HG03095 (cell line): ENCODE results near the gene MYO3B.
"Not testable (repeated sequence)": the region's sequence is repeated elsewhere in the genome, so short reads cannot be mapped to it uniquely, and the experiment has no call there.

ENCODE experiments used
- ATAC-seq: cut with Tn5 transposase; IDR thresholded peaks from one replicate; pipeline ENCODE4 v1.9.1; 2021; ENCODE audit warnings: moderate library complexity; ENCODE audit not compliant: unreplicated experiment

MYO3B gene

GRCh38 chr2:170462433-170463205 lies 284.7 kb downstream of the MYO3B start:
- ATAC-seq: no peak

DNA sequence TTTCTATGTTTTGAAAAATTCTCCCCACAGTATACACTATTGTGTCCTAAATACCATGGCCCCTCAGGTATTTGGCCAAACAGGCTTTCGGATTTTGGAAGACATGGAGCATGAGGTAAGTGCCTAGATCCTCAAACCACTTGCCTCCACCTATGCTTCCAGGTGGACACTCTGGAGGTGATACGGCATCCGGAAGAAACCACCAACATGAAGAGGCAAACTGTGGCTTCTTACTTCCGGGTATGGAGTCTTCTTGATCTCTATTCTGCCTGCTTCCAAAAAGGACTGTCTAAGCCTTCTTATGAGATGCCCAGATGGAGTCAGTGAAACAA lies 285.2 kb downstream of the MYO3B start:
- ATAC-seq: no peak

- no peak for ATAC-seq
Measured at GRCh38 chr2:170464268-170464667, 286.3 kb downstream of the MYO3B start.

DNA sequence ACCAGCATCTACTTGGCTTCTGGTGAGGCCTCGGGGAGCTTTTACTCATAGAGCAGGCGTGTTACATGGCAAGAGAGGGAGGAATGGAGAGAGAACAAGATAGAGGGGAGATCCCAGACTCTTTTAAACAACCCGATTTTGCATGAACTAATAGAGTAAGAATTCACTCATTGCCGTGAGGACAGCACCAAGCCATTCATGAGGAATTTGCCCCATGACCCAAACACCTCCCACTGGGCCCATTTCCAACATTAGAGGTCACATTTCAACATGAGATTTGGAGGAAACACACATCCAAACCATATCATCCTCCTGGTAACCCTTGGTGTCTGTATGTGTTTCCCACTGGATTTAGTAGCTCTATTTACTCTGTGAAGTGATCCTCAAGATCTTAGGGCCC lies 287.3 kb downstream of the MYO3B start:
- no peak for ATAC-seq

DNA sequence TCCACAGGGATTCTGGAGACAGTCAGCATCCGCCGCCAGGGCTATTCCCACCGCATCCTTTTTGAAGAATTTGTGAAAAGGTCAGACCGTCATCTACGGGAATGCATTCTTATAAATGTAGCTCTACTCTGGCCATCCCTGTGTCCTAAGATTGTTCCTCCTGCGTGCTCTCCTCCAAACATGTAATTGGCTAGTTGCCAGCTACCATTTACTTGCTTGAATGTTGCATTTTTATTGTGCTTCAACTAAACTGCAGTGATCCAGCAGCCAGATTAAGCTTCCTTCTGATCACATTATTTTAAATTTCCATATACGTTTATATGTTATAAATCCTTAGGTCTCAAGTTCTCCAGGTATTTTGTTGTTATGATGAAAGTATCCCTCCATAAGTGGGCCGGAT lies 288.7 kb downstream of the MYO3B start:
- ATAC-seq: no peak

DNA sequence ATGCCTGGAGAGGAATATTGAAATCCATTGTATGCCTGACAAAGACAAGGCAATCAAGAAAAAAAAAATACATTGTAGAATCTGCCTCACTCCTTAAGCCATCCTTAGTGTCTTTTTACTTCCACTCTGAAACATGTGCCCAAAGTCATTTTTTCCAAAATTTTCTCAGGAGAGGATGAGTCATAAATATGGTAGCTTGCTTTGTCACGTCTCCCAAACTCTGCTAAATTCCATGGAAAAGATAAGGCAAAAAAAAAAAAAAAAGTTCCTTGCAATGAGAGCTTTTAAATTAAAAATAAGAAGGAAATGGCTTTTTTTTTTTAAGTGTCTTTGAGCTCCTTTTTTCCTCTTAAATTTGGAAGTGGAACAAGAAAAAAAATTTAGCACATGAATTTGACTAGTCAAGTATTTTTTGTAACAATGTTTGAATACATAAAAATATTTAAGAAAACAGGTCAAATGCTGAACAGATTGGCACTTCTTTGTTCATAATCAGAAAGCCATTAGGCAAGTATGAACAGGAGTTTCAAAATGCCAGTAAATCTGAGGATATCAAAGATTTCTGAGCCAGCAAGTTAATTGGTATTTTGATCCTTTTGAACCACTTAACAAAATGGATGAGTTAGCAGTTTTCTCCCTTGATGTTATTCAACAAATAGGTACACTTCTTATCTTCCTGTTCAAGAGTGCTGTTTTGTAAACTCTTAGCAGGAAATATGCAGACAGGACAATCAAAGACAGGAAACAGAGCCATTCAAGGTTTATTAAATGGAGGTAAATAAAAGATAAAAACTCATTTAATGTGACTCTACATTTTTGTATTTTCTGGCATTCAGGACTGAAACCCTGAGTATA lies 289.8 kb downstream of the MYO3B start:
- ATAC-seq: no peak

DNA sequence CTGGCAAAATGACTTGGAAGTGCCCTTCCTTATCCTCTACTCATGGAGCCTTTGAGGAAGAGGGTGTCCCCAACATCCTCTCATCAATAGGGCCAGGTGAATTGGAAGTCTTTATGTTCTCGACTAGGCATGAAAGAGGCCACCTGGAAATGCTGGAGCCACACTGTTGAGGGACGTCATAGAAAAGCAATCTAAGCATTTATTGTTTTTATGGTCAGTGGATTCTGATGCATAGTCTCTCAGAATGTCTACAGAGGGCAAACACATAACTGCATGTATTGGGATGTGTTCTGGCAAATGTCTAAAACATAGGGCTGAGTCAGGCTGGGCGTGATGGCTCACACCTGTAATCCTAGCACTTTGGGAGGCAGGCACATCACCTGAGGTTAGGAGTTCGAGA lies 290.6 kb downstream of the MYO3B start:
- ATAC-seq: no peak

GRCh38 chr2:170472498-170472897 lies 294.6 kb downstream of the MYO3B start:
- ATAC-seq: not testable (repeated sequence)

- ATAC-seq: no peak
Measured at GRCh38 chr2:170475878-170476277, 297.9 kb downstream of the MYO3B start.

- ATAC-seq: no peak
Measured at GRCh38 chr2:170477630-170478029, 299.7 kb downstream of the MYO3B start.

DNA sequence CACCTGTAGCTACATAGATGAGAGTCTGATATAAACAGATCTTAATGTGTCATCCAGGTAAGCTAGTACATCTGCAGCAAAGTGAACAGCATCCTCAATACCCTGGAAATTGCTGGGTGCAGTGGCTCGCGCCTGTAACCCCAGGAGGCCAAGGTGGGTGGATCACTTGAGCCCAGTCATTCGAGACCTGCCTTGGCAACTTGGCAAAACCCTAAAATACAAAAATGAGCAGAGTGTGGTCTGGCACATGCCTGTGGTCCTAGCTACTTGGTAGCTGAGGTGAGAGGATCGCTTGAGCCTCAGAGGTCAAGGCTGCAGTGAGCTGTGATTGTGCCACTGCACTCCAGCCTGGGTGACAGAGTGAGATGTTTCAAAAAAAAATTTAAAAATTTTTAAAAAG lies 303.3 kb downstream of the MYO3B start:
- no peak for ATAC-seq

DNA sequence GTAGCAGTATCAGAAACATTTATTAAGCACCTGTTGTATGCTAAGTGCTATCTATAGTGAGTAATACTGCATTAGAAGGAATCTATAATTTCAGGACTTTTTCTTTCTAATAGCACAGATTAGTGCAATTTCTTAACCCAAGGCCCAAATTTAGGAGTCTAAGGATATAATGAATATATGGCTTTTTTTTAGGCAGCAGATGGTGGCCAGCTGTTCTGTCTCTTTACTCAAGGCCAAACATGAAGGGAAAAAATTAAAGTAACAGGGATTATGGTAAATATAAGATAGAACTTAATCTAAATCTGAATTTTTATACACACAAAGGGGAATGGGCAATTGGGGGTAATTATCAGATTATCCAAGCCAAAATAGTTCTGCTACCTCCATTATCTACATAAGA lies 306.6 kb downstream of the MYO3B start:
- no peak for ATAC-seq

DNA sequence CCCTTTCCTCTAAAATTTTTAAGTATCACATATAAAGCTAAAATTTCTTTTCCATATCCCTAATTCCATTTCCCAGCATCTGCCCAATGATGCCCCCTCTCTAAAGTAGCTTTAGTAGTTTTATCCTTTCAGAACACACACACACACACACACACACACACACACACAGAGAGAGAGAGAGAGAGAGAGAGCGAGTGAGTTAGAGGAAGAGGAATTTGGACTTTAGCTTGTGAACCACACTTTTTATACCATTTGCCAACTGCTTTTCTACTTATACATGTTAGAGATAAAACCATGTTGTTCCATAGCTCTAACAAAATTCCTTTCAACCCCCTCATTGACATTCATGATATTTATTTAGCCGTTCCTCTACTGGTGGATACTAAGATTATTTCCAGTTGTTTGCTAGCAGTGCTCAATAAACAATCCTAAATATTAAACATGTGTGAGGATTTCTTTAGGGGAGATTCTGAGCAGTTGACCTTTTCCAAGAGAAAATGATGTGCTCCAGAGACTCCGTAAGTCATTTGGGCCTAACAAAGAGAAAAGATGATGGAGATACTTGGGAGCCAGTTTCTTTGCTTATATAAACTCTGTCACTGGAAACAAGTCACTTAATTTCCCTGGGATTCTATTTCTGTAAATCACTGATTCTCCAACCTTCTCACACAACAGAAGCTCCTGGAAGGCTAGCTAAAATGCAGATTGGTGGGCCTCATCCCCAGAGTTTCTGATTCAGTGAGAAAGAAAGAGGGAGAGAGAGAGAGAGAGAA lies 307.5 kb downstream of the MYO3B start:
- ATAC-seq: no peak

DNA sequence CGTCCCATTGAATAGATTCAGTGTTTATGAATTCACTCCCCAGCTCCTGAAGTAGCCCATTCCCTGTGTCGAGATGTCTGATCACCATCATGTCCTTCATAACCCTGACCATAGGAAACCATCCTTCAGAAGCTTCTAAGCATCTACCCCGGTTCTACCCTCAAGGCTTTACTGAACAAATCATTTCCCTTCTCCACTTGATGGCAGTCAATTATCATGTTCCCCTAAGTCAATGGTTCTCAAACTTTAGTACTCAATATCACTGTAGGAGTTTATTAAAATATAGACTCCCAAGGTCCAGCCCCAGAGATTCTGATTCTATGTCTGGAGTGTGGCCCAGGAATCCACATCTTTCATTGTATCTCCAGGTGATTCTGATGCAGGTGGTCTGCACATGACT lies 308.8 kb downstream of the MYO3B start:
- no peak for ATAC-seq

DNA sequence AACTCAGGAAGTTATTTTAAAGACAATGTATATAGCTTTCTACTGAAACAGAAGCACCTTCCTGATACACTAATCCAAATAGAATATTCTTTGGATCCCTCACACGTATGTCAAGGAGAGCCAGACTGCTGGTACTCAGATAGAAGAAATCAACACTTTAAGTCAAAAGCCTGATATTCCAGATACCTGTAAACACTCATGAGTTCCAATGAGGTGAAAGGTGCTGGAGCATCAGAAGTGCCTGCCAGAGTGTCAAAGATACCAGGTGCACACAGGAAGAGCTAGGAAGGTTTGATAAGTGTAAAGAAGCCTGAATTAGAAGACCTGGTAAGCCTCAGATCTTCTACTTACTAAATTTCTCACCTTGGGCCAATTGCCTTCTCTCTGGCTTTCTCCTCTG lies 310.9 kb downstream of the MYO3B start:
- ATAC-seq: no peak

GRCh38 chr2:170492010-170492409 lies 314.1 kb downstream of the MYO3B start:
- no peak for ATAC-seq

DNA sequence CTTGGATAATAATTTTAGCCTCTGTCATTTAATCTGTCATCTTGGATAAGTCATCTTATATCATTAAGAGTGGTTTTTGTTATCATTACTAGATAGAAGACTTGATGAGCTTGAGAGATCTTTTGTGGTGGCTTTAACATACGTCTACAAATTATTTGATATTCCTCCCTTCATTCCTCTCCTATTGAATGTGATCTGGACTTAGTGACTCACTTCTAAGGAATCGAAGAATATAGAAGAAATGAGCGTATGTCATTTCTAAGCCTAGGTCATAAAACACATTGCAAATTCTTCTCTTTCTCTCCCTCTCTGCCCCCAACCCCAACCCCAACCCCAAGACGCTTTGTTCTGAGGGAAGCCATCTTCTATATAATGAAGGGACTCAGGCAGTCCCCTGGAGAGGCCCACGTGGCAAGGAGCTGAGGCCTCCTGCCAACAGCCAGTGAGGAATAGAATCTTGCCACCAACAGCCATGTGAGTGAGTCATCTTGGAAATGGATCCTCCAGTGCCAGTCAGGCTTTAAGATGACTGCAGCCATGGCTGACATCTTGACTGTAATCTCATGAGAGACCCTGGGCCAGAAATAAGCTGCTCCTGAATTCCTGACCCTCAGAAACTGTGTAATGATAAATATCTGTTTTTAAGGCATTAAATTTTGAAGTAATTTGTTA lies 315.6 kb downstream of the MYO3B start:
- ATAC-seq: no peak

GRCh38 chr2:170495896-170496295 lies 317.9 kb downstream of the MYO3B start:
- no peak for ATAC-seq

DNA sequence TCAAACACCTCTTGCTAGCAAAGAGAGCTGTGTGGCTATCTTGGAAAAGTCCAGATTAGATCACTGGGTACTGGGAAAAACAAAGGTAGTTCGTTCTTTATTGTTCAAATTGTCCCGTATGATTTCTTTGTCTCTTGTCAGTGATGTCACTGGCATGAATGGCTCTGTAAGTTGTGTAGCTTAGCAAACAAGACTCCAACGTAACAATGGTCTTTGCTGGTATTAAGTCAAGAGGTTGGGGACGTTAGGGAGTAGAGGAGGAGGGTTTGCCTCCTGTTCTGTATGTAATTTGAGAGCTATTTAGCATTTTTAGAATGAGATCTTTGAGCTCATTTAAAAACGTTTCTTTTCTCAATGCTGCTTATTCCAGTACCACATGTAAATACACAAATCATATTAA lies 320.7 kb downstream of the MYO3B start:
- no peak for ATAC-seq

DNA sequence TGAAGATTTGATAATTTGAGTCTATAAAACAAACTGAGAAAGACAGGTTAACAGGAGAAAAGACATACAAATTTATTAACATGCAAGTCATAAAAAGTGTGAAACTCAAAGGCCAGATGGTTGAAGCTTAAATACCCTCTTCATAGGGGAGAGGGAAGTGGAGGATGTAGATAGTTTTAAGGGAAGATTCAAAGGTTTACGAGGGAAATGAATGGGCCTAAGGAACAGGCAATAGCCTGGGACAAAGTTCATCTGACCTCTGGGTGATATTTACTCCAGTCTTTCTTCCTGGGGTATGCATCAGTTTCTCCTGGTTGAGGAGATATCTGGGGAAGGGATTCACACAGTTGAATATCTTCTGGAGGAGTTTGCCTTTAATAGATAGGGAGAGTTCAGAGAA lies 322.2 kb downstream of the MYO3B start:
- no peak for ATAC-seq

DNA sequence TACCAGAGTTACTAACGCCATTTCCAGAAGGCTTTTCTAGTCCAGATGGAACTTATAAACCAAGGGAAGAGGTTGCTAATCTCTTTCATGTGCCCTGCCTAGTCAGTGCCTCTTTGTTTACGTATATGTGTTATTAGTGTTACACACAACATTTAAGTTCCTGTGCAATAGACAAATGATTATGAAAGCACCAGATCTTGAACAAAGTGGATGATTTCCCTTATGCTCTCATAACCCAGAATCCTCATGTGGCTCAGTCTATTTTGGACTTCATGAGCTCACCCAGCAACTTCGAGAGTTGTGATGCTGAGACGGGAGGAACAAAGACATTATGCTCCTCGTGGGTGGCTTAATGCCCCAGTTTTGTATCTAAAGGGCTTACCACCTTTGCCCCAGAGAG lies 322.8 kb downstream of the MYO3B start:
- ATAC-seq: no peak
